ENCODE data around the gene THSD4.

THSD4 gene

DNA sequence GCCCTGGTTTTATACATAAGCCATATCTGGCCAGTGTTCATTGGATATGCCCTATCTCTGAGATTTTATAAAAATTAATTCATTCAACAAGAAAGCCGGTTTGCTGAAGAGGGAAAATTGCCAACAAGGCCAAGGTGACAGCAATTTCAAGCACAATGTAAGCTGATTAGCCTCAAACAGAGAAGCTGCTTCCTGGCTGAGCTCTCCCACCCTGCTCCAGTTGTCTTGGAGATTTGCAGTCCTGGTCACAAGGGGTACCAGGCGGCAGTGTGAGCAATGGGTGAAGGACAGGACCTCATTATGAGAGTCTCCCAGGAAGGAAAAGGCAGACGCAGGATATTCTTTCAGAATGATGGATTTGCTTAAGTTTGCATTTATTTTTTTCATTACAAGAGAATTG is 5.4 kb upstream of the THSD4 start:
- no peak overlapping the region for H3K9ac ChIP-seq (ENCODE audit: low read length)
- H3K4me3 ChIP-seq (ENCODE audit: low read length) = no peak overlapping the region
- no peaks in the 10 kb centered on the region for H3K27me3 ChIP-seq (replicated peaks; ENCODE audit: insufficient read depth, low read length)
- H3K4me1 ChIP-seq (ENCODE audit: low read length) = 0 out of 2 replicates have a peak, but pooled peaks cover 4% of the 10 kb centered on the region
- no peaks in the 10 kb centered on the region for H3K9me2 ChIP-seq (replicated peaks; ENCODE audit: insufficient read depth, low read length)
- H3K36me3 ChIP-seq (replicated peaks; ENCODE audit: insufficient read depth, low read length) = no peaks in the 10 kb centered on the region
- no peak overlapping the region for H3K27ac ChIP-seq (ENCODE audit: low read length)
- no peaks in the 10 kb centered on the region for H3K9me3 ChIP-seq (replicated peaks; ENCODE audit: insufficient read depth, low read length)
- H2AFZ ChIP-seq (ENCODE audit: low read length) = no peak overlapping the region
- TF ChIP-seq, protein P1, sequence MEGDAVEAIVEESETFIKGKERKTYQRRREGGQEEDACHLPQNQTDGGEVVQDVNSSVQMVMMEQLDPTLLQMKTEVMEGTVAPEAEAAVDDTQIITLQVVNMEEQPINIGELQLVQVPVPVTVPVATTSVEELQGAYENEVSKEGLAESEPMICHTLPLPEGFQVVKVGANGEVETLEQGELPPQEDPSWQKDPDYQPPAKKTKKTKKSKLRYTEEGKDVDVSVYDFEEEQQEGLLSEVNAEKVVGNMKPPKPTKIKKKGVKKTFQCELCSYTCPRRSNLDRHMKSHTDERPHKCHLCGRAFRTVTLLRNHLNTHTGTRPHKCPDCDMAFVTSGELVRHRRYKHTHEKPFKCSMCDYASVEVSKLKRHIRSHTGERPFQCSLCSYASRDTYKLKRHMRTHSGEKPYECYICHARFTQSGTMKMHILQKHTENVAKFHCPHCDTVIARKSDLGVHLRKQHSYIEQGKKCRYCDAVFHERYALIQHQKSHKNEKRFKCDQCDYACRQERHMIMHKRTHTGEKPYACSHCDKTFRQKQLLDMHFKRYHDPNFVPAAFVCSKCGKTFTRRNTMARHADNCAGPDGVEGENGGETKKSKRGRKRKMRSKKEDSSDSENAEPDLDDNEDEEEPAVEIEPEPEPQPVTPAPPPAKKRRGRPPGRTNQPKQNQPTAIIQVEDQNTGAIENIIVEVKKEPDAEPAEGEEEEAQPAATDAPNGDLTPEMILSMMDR (IDR thresholded peaks at IDR 0.05; ENCODE audit: low read length) = no peak
- TF ChIP-seq EZH2 (optimal IDR thresholded peaks at IDR 0.05; ENCODE audit: low read depth, low read length) = no peak
- TF ChIP-seq EZH2phosphoT487 (IDR thresholded peaks at IDR 0.05; ENCODE audit: low read length) = no peak
- H3K4me2 ChIP-seq (ENCODE audit: low read depth, low read length) = no peak overlapping the region
- H3K79me2 ChIP-seq (ENCODE audit: low read length) = no peaks in the 10 kb centered on the region
- H3F3A ChIP-seq (ENCODE audit: insufficient read depth, low read length) = no peaks in the 10 kb centered on the region
- no peak for DNase-seq
- H4K20me1 ChIP-seq (ENCODE audit: insufficient read depth, low read length) = no peaks in the 10 kb centered on the region

DNA sequence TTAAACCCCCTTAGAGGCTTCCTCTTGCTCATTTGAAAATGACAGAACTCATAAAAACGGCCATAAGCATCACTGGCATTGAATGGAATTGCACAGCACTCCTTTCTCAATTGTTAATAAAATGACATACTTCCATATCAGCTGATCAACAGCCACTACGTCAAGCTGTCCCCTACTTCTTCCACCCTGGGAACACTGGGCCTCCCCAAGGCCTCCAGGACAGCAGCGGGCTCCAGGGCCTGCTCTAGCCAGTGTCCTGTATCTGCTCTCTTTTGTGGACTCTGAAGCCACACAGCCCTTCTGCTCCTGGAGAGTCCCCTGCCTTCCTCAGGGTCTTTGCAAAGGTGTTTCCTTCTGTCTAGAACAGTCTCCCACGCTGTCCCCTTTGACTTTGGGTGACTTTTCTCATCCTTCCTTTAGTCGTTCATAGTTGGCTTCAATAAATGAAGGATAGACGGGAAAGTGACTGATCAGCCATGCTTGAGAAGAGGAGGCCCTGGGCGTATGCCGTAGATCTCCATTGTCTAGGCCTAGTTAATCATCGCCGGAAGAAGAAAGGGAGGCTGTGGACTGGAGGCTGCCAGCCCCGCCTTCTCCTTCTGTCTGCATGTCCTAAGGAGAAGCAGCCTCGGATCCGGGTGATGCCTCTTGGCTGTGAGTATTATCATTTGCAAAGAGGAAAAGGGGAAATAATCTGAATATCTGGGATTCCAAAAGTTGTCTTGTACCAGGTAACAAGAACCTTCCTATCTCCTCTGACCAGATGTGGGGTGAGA is 4.7 kb upstream of the THSD4 start:
- H2AFZ ChIP-seq (ENCODE audit: low read length) = no peak overlapping the region
- H4K20me1 ChIP-seq (ENCODE audit: insufficient read depth, low read length) = no peaks in the 10 kb centered on the region
- H3K4me3 ChIP-seq (ENCODE audit: low read length) = no peak overlapping the region
- H3K27me3 ChIP-seq (replicated peaks; ENCODE audit: insufficient read depth, low read length) = no peaks in the 10 kb centered on the region
- DNase-seq = no peak
- 0 out of 2 replicates have a peak, but pooled peaks cover 4% of the 10 kb centered on the region for H3K4me1 ChIP-seq (ENCODE audit: low read length)
- H3K9me2 ChIP-seq (replicated peaks; ENCODE audit: insufficient read depth, low read length) = no peaks in the 10 kb centered on the region
- H3K27ac ChIP-seq (ENCODE audit: low read length) = no peak overlapping the region
- H3K9me3 ChIP-seq (replicated peaks; ENCODE audit: insufficient read depth, low read length) = no peaks in the 10 kb centered on the region
- no peaks in the 10 kb centered on the region for H3F3A ChIP-seq (ENCODE audit: insufficient read depth, low read length)
- no peak overlapping the region for H3K4me2 ChIP-seq (ENCODE audit: low read depth, low read length)
- H3K79me2 ChIP-seq (ENCODE audit: low read length) = no peaks in the 10 kb centered on the region
- no peaks in the 10 kb centered on the region for H3K36me3 ChIP-seq (replicated peaks; ENCODE audit: insufficient read depth, low read length)
- TF ChIP-seq EZH2phosphoT487 (IDR thresholded peaks at IDR 0.05; ENCODE audit: low read length) (no peak), EZH2 (optimal IDR thresholded peaks at IDR 0.05; ENCODE audit: low read depth, low read length) (no peak)
- TF ChIP-seq, protein P1 (IDR thresholded peaks at IDR 0.05; ENCODE audit: low read length) = no peak
- H3K9ac ChIP-seq (ENCODE audit: low read length) = no peak overlapping the region

GRCh38 chr15:71111181-71111565 is 4.1 kb upstream of the THSD4 start:
- Histone ChIP-seq H3K9me2 (replicated peaks; ENCODE audit: insufficient read depth, low read length) (no peaks in the 10 kb centered on the region), H4K20me1 (ENCODE audit: insufficient read depth, low read length) (no peaks in the 10 kb centered on the region), H3F3A (ENCODE audit: insufficient read depth, low read length) (no peaks in the 10 kb centered on the region), H3K9me3 (replicated peaks; ENCODE audit: insufficient read depth, low read length) (no peaks in the 10 kb centered on the region), H2AFZ (ENCODE audit: low read length) (no peak overlapping the region), H3K27me3 (replicated peaks; ENCODE audit: insufficient read depth, low read length) (no peaks in the 10 kb centered on the region), H3K9ac (ENCODE audit: low read length) (no peak overlapping the region), H3K4me1 (ENCODE audit: low read length) (0 out of 2 replicates have a peak, but pooled peaks cover 4% of the 10 kb centered on the region), H3K4me3 (ENCODE audit: low read length) (no peak overlapping the region), H3K36me3 (replicated peaks; ENCODE audit: insufficient read depth, low read length) (no peaks in the 10 kb centered on the region), H3K4me2 (ENCODE audit: low read depth, low read length) (no peak overlapping the region), H3K27ac (ENCODE audit: low read length) (no peak overlapping the region), H3K79me2 (ENCODE audit: low read length) (no peaks in the 10 kb centered on the region)
- TF ChIP-seq, protein P1 (IDR thresholded peaks at IDR 0.05; ENCODE audit: low read length) = no peak
- TF ChIP-seq EZH2phosphoT487 (IDR thresholded peaks at IDR 0.05; ENCODE audit: low read length) = no peak
- TF ChIP-seq EZH2 (optimal IDR thresholded peaks at IDR 0.05; ENCODE audit: low read depth, low read length) = no peak
- DNase-seq = no peak

All from MM.1S (cell line).